GM12878 (cell line): ENCODE data around the gene TEPSIN. TPM values are rescaled to one million over a fixed set of nuclear protein-coding genes. Genes with fewer than 3 reads are reported as not detected.

Experiments used
- ATAC-seq: fragments of 200-7000 bp; cut with Tn5 transposase; 3 replicates; pipeline ENCODE4 v1.9.1; 2020; ENCODE audit warnings: mild to moderate bottlenecking, moderate library complexity
- BruUV-seq: library from RNA; stranded (reverse); fragments of 400-500 nt; replicated peaks from 2 replicates; lab custom pipeline; 2021; lab: Mats Ljungman, UMichigan
- CTCF ChIA-PET: fragments of 300-600 bp; sonication (Branson Sonifier 250); formaldehyde crosslinking; extraction: SDS; loops from one replicate; lab custom pipeline; 2021; ENCODE audit warnings: inconsistent platforms; lab: Yijun Ruan, JAX
- POLR2A ChIA-PET: fragments of 350-600 bp; formaldehyde crosslinking; extraction: SDS; loops from one replicate; lab custom pipeline; 2021; ENCODE audit warnings: inconsistent platforms; lab: Charles Lee
- RAD21 ChIA-PET: fragments of 300-600 bp; sonication (Branson Sonifier 250); formaldehyde crosslinking; loops from one replicate; lab custom pipeline; 2023; ENCODE audit warnings: antibody characterized with exemption; ENCODE audit not compliant: unreplicated experiment; lab: Charles Lee
- SMC1A ChIA-PET: fragments of 300-600 bp; sonication (Branson Sonifier 250); formaldehyde crosslinking; loops from one replicate; lab custom pipeline; 2023; ENCODE audit not compliant: unreplicated experiment, uncharacterized antibody; lab: Charles Lee
- DNase-seq: peaks from one replicate; pipeline ENCODE4 v3.0.0-alpha.2; 2011; ENCODE audit warnings: low read depth, low spot score
- FAIRE-seq: peaks from 3 replicates; lab custom pipeline; 2011; peaks lifted over from hg19 to GRCh38; lab: Jason Lieb, UNC
- H2AFZ ChIP-seq: 2 replicates; pipeline ENCODE4 v1.6.0; 2011; ENCODE audit warnings: low read depth, low read length, control low read depth; ENCODE audit not compliant: control insufficient read depth
- H3K27ac ChIP-seq: 2 replicates; pipeline ENCODE4 v1.5.1; 2011; ENCODE audit warnings: control low read depth; ENCODE audit not compliant: control insufficient read depth, insufficient read depth
- H3K27me3 ChIP-seq, 2 experiments: replicated peaks in 1 of 2; 2 replicates each; pipeline versions ENCODE4 v1.6.0 to v1.6.1; 2011; ENCODE audit warnings: low read length in 1 of 2; ENCODE audit not compliant: control insufficient read depth in 2 of 2, insufficient read depth in 2 of 2
- H3K36me3 ChIP-seq, 2 experiments: 2 replicates each; pipeline ENCODE4 v1.5.1; 2011; ENCODE audit warnings: low read length in 1 of 2; ENCODE audit not compliant: control insufficient read depth in 2 of 2, insufficient read depth in 2 of 2
- H3K4me1 ChIP-seq: 2 replicates; pipeline ENCODE4 v1.6.1; 2011; ENCODE audit warnings: mild to moderate bottlenecking, low read length, moderate library complexity, mixed read lengths; ENCODE audit not compliant: control insufficient read depth, insufficient read depth
- H3K4me2 ChIP-seq: 2 replicates; pipeline ENCODE4 v1.6.0; 2011; ENCODE audit warnings: control low read depth; ENCODE audit not compliant: control insufficient read depth, insufficient read depth
- H3K4me3 ChIP-seq: fragments of 200-600 bp; sonication (generic); 2 replicates; pipeline ENCODE4 v1.5.1; 2016
- H3K79me2 ChIP-seq: 2 replicates; pipeline ENCODE4 v1.6.0; 2011; ENCODE audit warnings: low read length; ENCODE audit not compliant: control insufficient read depth, insufficient read depth
- H3K9ac ChIP-seq: 2 replicates; pipeline ENCODE4 v1.8.0; 2011; ENCODE audit warnings: low read length, control low read depth, mixed read lengths; ENCODE audit not compliant: control insufficient read depth, insufficient read depth
- H3K9me3 ChIP-seq: replicated peaks from 3 replicates; pipeline ENCODE4 v1.5.1; 2011; ENCODE audit warnings: mild to moderate bottlenecking, low read length; ENCODE audit not compliant: control insufficient read depth, insufficient read depth
- H4K20me1 ChIP-seq: 2 replicates; pipeline ENCODE4 v1.6.0; 2011; ENCODE audit not compliant: control insufficient read depth, insufficient read depth
- ASH2L ChIP-seq: fragments of 300-600, 200-600 bp; sonication (generic); IDR thresholded peaks from 2 replicates; pipeline ENCODE4 v1.6.1; 2017; ENCODE audit warnings: low read depth, mild to moderate bottlenecking, borderline replicate concordance
- CHD1 ChIP-seq: IDR thresholded peaks from 2 replicates; pipeline ENCODE4 v1.6.1; 2012; ENCODE audit warnings: low read depth, low read length, improper control_type of control experiment
- E4F1 ChIP-seq: fragments of 450-650 bp; IDR thresholded peaks from 2 replicates; pipeline ENCODE4 v1.6.1; 2018; ENCODE audit warnings: borderline replicate concordance, mild to moderate bottlenecking; ENCODE audit not compliant: partially characterized antibody
- EED ChIP-seq: sonication (generic); IDR thresholded peaks from 2 replicates; pipeline ENCODE4 v1.6.1; 2016; ENCODE audit warnings: antibody characterized with exemption, low read depth
- EP300 ChIP-seq, 2 experiments: fragments of 150-350 bp in 1 of 2; IDR thresholded peaks; 2 replicates each; pipeline ENCODE4 v1.6.1; 2011 to 2012; ENCODE audit warnings: low read depth in 2 of 2, low read length in 2 of 2, borderline replicate concordance in 1 of 2, improper control_type of control experiment in 1 of 2, inconsistent platforms in 1 of 2; ENCODE audit not compliant: control insufficient read depth in 1 of 2
- ETV6 ChIP-seq, 2 experiments: fragments of 450-650 bp in 1 of 2; IDR thresholded peaks in 1 of 2; conservative IDR thresholded peaks in 1 of 2; 2 replicates each; pipeline ENCODE4 v1.6.1; 2014; ENCODE audit warnings: antibody characterized with exemption in 1 of 2, borderline replicate concordance in 1 of 2, low read depth in 1 of 2, mild to moderate bottlenecking in 1 of 2, moderate library complexity in 1 of 2
- HCFC1 ChIP-seq: fragments of 150-350 bp; IDR thresholded peaks from 2 replicates; pipeline ENCODE4 v1.6.1; 2014; ENCODE audit warnings: low read length
- JUND ChIP-seq: IDR thresholded peaks from 2 replicates; pipeline ENCODE4 v1.6.1; 2012; ENCODE audit warnings: low read depth, mild to moderate bottlenecking, low read length, improper control_type of control experiment, moderate library complexity
- MYB ChIP-seq: fragments of 150-350 bp; IDR thresholded peaks from 2 replicates; pipeline ENCODE4 v1.6.1; 2014; ENCODE audit warnings: mild to moderate bottlenecking, low read depth, low read length, borderline replicate concordance
- RB1 ChIP-seq: fragments of 450-650 bp; formaldehyde crosslinking; IDR thresholded peaks from 2 replicates; pipeline ENCODE4 v1.6.1; 2017; ENCODE audit warnings: mild to moderate bottlenecking, borderline replicate concordance
- SIN3A ChIP-seq: IDR thresholded peaks from 2 replicates; pipeline ENCODE4 v1.6.1; 2012; ENCODE audit warnings: low read depth, low read length, improper control_type of control experiment
- SKIL ChIP-seq: fragments of 450-650 bp; IDR thresholded peaks from 2 replicates; pipeline ENCODE4 v1.6.1; 2017; ENCODE audit warnings: mild to moderate bottlenecking, low read depth, inconsistent platforms; ENCODE audit not compliant: poor library complexity, severe bottlenecking
- TCF12 ChIP-seq: IDR thresholded peaks from 2 replicates; pipeline ENCODE4 v1.6.1; 2011; ENCODE audit warnings: low read depth, mild to moderate bottlenecking, low read length
- ZNF622 ChIP-seq: fragments of 450-650 bp; IDR thresholded peaks from 2 replicates; pipeline ENCODE4 v1.6.1; 2017; ENCODE audit warnings: mild to moderate bottlenecking, inconsistent platforms
- WGBS: methylation state at CpG from one replicate; pipeline ENCODE4 v1.1.6; 2016; ENCODE audit warnings: low lambda C conversion rate; ENCODE audit not compliant: insufficient replicate concordance, insufficient coverage; ENCODE audit errors: missing lambda C conversion rate; 5-methylcytosine and 5-hydroxymethylcytosine counted together
- in situ Hi-C: fragments of 300-500 bp; cut with MboI; formaldehyde crosslinking; loops from 9 replicates; pipeline ENCODE4 v1.14.3; 2018; ENCODE audit warnings: mixed read lengths
- intact Hi-C: fragments of 100-400 bp; cut with micrococcal nuclease; formaldehyde crosslinking; loops from one replicate; pipeline ENCODE4 v1.14.2; 2022; ENCODE audit not compliant: unreplicated experiment
- polyA plus RNA-seq, 11 experiments: library from polyadenylated mRNA; depleted of rRNA in 4 of 11; unstranded in 6 of 11; stranded (reverse) in 5 of 11; fragments of >200 nt; fragmentation: Nextera tagmentation in 4 of 11; fragmentation: Illumina TruSeq in 1 of 11; extraction: Ambion mirVana in 4 of 11; extraction: Trizol in 1 of 11; gene quantifications; 1 replicate in 1 of 11; 2 replicates in 10 of 11; pipeline versions ENCODE4 v1.2.1 to v1.2.3, GENCODE V29; 2011 to 2016; ENCODE audit warnings: inconsistent platforms in 2 of 11, missing spikeins in 2 of 11, low read depth in 1 of 11
- total RNA-seq, 4 experiments: library from RNA; depleted of rRNA in 3 of 4; stranded (reverse); fragments of >200 nt in 3 of 4; fragmentation: Illumina TruSeq in 1 of 4; extraction: Trizol in 1 of 4; gene quantifications; 2 replicates each; pipeline versions ENCODE4 v1.2.1 to v1.2.3, GENCODE V29; 2013 to 2021
- TF ChIP-seq, protein P1 (sequence below): IDR thresholded peaks from 2 replicates; pipeline ENCODE4 v1.6.1; 2011; ENCODE audit warnings: borderline replicate concordance, low read depth, mild to moderate bottlenecking, moderate library complexity, low read length; ENCODE audit not compliant: insufficient read depth, poor library complexity, severe bottlenecking

Gene TEPSIN
- total and polyA plus RNA-seq, 10 of the 15 experiments (the other 5 are each of a cell fraction or from before 2014, with no cell fraction given): 0.87 to 36.7 (median 5.3) TPM

- FAIRE-seq: no peak
- intact Hi-C loops: no loop called here
- no peaks in the 10 kb centered on the region for H3K27me3 ChIP-seq
- DNase-seq: no peak
- POLR2A ChIA-PET: interaction anchor here (1.1 kb wide), 1 partner anchor 10 kb away, joined by 7 read pairs; the partner anchor contains the start of genes NDUFAF8 and TEPSIN
- H3K4me1 ChIP-seq: peaks cover 14% of the 10 kb centered on the region
- H3K4me2 ChIP-seq: peak overlapping the region; percentile 13; the same call in 1 of the 2 replicates
- no peaks in the 10 kb centered on the region for H3K9me3 ChIP-seq
- peak overlapping the region; percentile 55; the same call in 1 of the 2 replicates for H3K27ac ChIP-seq
- H2AFZ ChIP-seq: peak overlapping the region; percentile 78
- H4K20me1 ChIP-seq: no peaks in the 10 kb centered on the region
- ATAC-seq: peak; percentile 54
- no peaks in the 10 kb centered on the region for H3K79me2 ChIP-seq
- SMC1A ChIA-PET: interaction anchor here (0.9 to 1.0 kb wide), 3 partner anchors 10 to 13 kb away, joined by 3 to 6 read pairs (median 4); partner anchors contain the start of genes NDUFAF8 and TEPSIN
- no peak overlapping the region; the same call in 1 of the 2 replicates for H3K9ac ChIP-seq
- BruUV-seq: no TSS peak
- H3K4me3 ChIP-seq: no peak overlapping the region
- RAD21 ChIA-PET: interaction anchor here (0.7 to 0.9 kb wide), 2 partner anchors 10 to 12 kb away, joined by 3 to 4 read pairs; partner anchors contain the start of genes NDUFAF8 and TEPSIN
- WGBS: 65% methylated on average over 30 of the region's 32 CpGs
- in situ Hi-C loops: loop anchor here (25.0 kb wide), 1 partner anchor 217 kb away; no protein-coding TSS in a partner anchor
- H3K36me3 ChIP-seq: peaks cover 4 to 12% of the 10 kb centered on the region in 2 experiments; a peak in 3 of 4 replicates
- CTCF ChIA-PET: interaction anchor here (0.5 to 1.0 kb wide), 4 partner anchors 9 to 166 kb away, joined by 3 to 5 read pairs (median 4); partner anchors contain the start of genes NDUFAF8 and TEPSIN
- TF ChIP-seq CHD1 (no peak), HCFC1 (no peak), EED (no peak), E4F1 (no peak), MYB (no peak), ASH2L (no peak), EP300 (IDR thresholded peaks at IDR 0.05; ENCODE audit: borderline replicate concordance in 1 of 2, control insufficient read depth in 1 of 2, low read depth in 2 of 2, low read length in 2 of 2) (no peak), SIN3A (no peak), TCF12 (no peak), SKIL (no peak), RB1 (no peak), ETV6 (conservative IDR thresholded peaks at IDR 0.05 in 1 of 2, IDR thresholded peaks at IDR 0.05 in 1 of 2; ENCODE audit: borderline replicate concordance in 1 of 2, low read depth in 1 of 2) (no peak), JUND (no peak), ZNF622 (no peak)
- TF ChIP-seq, protein P1, sequence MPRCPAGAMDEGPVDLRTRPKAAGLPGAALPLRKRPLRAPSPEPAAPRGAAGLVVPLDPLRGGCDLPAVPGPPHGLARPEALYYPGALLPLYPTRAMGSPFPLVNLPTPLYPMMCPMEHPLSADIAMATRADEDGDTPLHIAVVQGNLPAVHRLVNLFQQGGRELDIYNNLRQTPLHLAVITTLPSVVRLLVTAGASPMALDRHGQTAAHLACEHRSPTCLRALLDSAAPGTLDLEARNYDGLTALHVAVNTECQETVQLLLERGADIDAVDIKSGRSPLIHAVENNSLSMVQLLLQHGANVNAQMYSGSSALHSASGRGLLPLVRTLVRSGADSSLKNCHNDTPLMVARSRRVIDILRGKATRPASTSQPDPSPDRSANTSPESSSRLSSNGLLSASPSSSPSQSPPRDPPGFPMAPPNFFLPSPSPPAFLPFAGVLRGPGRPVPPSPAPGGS: no peak
These were observed 9.8 kb downstream of the TEPSIN start for GRCh38 chr17:81228834-81229665.
